SJSA1 (cell line): Measurements from ENCODE around the gene RHO. TPM values are rescaled to one million over a fixed set of nuclear protein-coding genes. Genes with fewer than 3 reads are reported as not detected.
"Not testable (repeated sequence)": the region's sequence is repeated elsewhere in the genome, so short reads cannot be mapped to it uniquely, and the experiment has no call there.

Experiments used
- DNase-seq, 2 experiments: peaks; one replicate each; pipeline ENCODE4 v3.0.0-alpha.2; 2015 to 2020; ENCODE audit warnings: low spot score in 2 of 2, low read depth in 1 of 2
- H3K27ac ChIP-seq: fragments of 250-450 bp; sonication (Bioruptor Pico); 2 replicates; pipeline ENCODE4 v1.5.1; 2020; ENCODE audit warnings: mild to moderate bottlenecking, moderate library complexity
- H3K27me3 ChIP-seq: fragments of 250-450 bp; sonication (Bioruptor Pico); replicated peaks from 2 replicates; pipeline ENCODE4 v1.5.1; 2020; ENCODE audit warnings: mild to moderate bottlenecking, moderate library complexity
- H3K36me3 ChIP-seq: fragments of 250-450 bp; sonication (Bioruptor Pico); 2 replicates; pipeline ENCODE4 v1.5.1; 2020; ENCODE audit warnings: mild to moderate bottlenecking
- H3K4me1 ChIP-seq: fragments of 250-450 bp; sonication (Bioruptor Pico); replicated peaks from 2 replicates; pipeline ENCODE4 v1.6.1; 2021; ENCODE audit warnings: mild to moderate bottlenecking
- H3K4me3 ChIP-seq: fragments of 250-450 bp; sonication (Bioruptor Pico); 2 replicates; pipeline ENCODE4 v1.5.1; 2020; ENCODE audit warnings: mild to moderate bottlenecking
- H3K9me3 ChIP-seq: fragments of 250-450 bp; sonication (Bioruptor Pico); replicated peaks from 2 replicates; pipeline ENCODE4 v1.5.1; 2020; ENCODE audit warnings: mild to moderate bottlenecking
- total RNA-seq: library from RNA; depleted of rRNA; stranded (reverse); fragments of >200 nt; shearing (Covaris generic); gene quantifications from 2 replicates; pipeline ENCODE4 v1.2.3, GENCODE V29; 2014; rRNA removed

The RHO gene
- total RNA-seq = not detected in 2 replicates

DNA sequence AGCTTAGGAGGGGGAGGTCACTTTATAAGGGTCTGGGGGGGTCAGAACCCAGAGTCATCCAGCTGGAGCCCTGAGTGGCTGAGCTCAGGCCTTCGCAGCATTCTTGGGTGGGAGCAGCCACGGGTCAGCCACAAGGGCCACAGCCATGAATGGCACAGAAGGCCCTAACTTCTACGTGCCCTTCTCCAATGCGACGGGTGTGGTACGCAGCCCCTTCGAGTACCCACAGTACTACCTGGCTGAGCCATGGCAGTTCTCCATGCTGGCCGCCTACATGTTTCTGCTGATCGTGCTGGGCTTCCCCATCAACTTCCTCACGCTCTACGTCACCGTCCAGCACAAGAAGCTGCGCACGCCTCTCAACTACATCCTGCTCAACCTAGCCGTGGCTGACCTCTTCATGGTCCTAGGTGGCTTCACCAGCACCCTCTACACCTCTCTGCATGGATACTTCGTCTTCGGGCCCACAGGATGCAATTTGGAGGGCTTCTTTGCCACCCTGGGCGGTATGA, at the start of gene RHO:
Gene RHO (plus strand): TSS at position 51 of the 512 bp plus-strand sequence. CDS start 95 bp downstream, at position 146.
- Histone ChIP-seq H3K4me3 (no peak within 1 kb of the TSS), H3K4me1 (peaks cover 18% of the 10 kb centered on the region), H3K9me3 (no peaks in the 10 kb centered on the region), H3K27me3 (no peaks in the 10 kb centered on the region), H3K36me3 (no peaks in the 10 kb centered on the region), H3K27ac (no peak within 1 kb of the TSS)
- no peak for DNase-seq

GRCh38 chr3:129481225-129481765, 47.1 kb upstream of the RHO start:
- H3K27ac ChIP-seq, H3K27me3 ChIP-seq, DNase-seq, H3K4me3 ChIP-seq, H3K9me3 ChIP-seq: not testable (repeated sequence)
- H3K36me3 ChIP-seq = peaks cover 20% of the 10 kb centered on the region
- H3K4me1 ChIP-seq = peaks cover 17% of the 10 kb centered on the region

DNA sequence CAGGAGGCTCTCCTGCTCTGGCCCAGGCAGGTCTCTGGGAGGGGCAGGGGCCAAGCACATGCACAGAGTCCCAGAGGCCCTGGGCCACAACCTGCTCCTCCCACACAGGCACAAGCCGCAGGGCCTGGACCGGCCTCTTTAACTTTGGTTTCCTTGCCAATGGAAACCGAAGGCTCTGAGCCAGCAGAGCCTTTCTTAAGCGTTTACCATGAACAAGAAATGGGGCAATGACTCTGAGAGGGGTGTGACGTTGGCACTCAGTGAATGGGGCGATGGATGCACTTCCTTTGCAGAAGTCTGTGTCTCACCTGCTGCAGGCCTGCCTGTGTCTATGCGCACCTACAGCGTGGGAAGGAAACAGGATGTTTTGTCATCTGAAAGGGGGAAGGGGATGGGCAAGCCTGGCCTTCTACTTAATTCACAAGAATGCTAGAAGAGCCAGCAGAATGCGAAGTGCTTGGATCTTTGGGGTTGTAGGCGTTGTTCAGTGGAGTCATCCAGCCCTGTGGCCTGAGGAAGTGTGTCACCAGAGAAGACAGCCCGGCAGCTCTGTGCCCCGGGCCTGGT, 46.6 kb upstream of the RHO start:
- DNase-seq = no peak
- Histone ChIP-seq H3K27me3 (no peaks in the 10 kb centered on the region), H3K27ac (no peak overlapping the region), H3K36me3 (peaks cover 18% of the 10 kb centered on the region), H3K4me1 (peaks cover 22% of the 10 kb centered on the region), H3K4me3 (no peak overlapping the region), H3K9me3 (no peaks in the 10 kb centered on the region)

GRCh38 chr3:129482721-129483120, 45.7 kb upstream of the RHO start:
- no peaks in the 10 kb centered on the region for H3K27me3 ChIP-seq
- peaks cover 15% of the 10 kb centered on the region for H3K36me3 ChIP-seq
- DNase-seq = no peak
- peaks cover 26% of the 10 kb centered on the region for H3K4me1 ChIP-seq
- no peak overlapping the region for H3K4me3 ChIP-seq
- H3K27ac ChIP-seq = no peak overlapping the region
- H3K9me3 ChIP-seq = no peaks in the 10 kb centered on the region

DNA sequence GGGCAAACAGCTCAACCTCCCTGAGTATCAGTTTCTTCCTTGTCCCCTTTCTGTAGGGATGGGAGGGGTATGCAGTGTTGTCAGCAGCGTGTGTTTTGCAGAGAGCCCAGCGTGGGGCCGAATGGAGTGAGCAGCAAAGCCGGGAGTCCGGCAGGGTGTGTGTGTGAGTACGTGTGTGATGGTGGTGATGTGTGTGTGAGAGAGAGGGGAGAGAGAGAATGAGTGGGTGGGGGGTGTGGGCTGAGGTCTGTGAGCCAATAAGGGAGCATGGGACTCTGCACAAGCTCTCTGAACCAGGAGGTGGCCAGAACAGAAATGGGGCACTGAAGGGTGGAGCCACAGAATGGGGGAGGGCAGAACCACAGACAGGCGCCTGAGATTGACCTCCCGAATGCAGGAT, 44.6 kb upstream of the RHO start:
- no peaks in the 10 kb centered on the region for H3K27me3 ChIP-seq
- no peak for DNase-seq
- H3K4me1 ChIP-seq = peaks cover 26% of the 10 kb centered on the region
- H3K9me3 ChIP-seq = no peaks in the 10 kb centered on the region
- H3K36me3 ChIP-seq = peaks cover 8% of the 10 kb centered on the region; the same call in 1 of the 2 replicates
- H3K4me3 ChIP-seq = no peak overlapping the region
- no peak overlapping the region for H3K27ac ChIP-seq

DNA sequence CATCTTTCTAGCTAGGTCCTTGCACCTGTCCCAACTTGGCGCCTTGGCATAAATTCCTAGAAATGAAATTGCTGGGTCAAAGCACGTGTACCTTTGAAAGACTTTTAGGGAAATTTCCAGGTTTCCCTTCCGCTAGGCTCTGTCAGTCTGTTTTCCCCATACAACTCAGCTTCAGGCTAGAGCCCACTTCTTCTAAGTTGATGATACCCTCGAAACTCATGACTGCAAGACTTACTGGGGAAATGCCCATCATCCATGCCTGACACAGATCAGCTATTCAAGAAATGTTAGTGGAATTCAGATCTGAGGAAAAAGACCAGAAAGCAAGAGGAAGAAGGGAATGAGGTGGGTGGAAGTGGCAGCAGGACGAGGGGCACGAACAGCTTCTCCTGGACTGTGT, 43.3 kb upstream of the RHO start:
- not testable (repeated sequence) for H3K27me3 ChIP-seq, H3K4me3 ChIP-seq, H3K9me3 ChIP-seq, DNase-seq, H3K36me3 ChIP-seq
- Histone ChIP-seq H3K27ac (peak overlapping the region; percentile 86), H3K4me1 (peaks cover 26% of the 10 kb centered on the region)

- Histone ChIP-seq H3K27ac (peak overlapping the region; percentile 86), H3K4me3 (no peak overlapping the region), H3K9me3 (no peaks in the 10 kb centered on the region), H3K36me3 (peaks cover 6% of the 10 kb centered on the region; the same call in 1 of the 2 replicates), H3K27me3 (no peaks in the 10 kb centered on the region), H3K4me1 (peaks cover 34% of the 10 kb centered on the region)
- DNase-seq = peak; percentile 88 to 91
Measured at GRCh38 chr3:129485721-129486663, 42.4 kb upstream of the RHO start.

GRCh38 chr3:129486664-129487035, 41.8 kb upstream of the RHO start:
- H3K27ac ChIP-seq = peak overlapping the region; percentile 86
- H3K36me3 ChIP-seq = peaks cover 6% of the 10 kb centered on the region; the same call in 1 of the 2 replicates
- H3K4me3 ChIP-seq = no peak overlapping the region
- no peaks in the 10 kb centered on the region for H3K9me3 ChIP-seq
- H3K4me1 ChIP-seq = peaks cover 40% of the 10 kb centered on the region
- DNase-seq = no peak
- no peaks in the 10 kb centered on the region for H3K27me3 ChIP-seq

- no peak overlapping the region for H3K4me3 ChIP-seq
- H3K27ac ChIP-seq = no peak overlapping the region
- no peak for DNase-seq
- no peaks in the 10 kb centered on the region for H3K9me3 ChIP-seq
- H3K4me1 ChIP-seq = peaks cover 47% of the 10 kb centered on the region
- peaks cover 9% of the 10 kb centered on the region; the same call in 1 of the 2 replicates for H3K36me3 ChIP-seq
- H3K27me3 ChIP-seq = no peaks in the 10 kb centered on the region
Measured at GRCh38 chr3:129487183-129487867, 41.1 kb upstream of the RHO start.

GRCh38 chr3:129487868-129488335, 40.5 kb upstream of the RHO start:
- H3K27me3 ChIP-seq, H3K4me3 ChIP-seq, H3K36me3 ChIP-seq, H3K27ac ChIP-seq, H3K9me3 ChIP-seq, DNase-seq: not testable (repeated sequence)
- H3K4me1 ChIP-seq = peaks cover 53% of the 10 kb centered on the region

DNA sequence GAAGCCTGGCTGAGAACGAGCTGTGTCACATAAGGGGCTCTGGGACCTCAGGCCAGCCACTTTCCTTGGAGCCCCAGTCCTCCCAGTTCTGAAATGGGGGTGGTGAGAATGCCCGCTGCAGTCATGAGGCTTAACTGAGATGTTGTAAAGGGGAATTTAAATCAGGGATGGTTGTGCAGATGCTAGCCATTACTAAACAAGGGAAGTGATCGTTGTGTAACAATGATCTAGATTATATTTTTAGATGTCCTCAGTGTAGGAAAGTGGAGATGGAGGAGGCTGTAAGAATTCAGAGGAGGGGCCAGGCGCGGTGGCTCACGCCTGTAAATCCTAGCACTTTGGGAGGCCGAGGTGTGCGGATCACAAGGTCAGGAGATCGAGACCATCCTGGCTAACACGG, 39.2 kb upstream of the RHO start:
- not testable (repeated sequence) for H3K4me3 ChIP-seq, H3K9me3 ChIP-seq, H3K27ac ChIP-seq, DNase-seq, H3K27me3 ChIP-seq
- H3K36me3 ChIP-seq = peaks cover 16% of the 10 kb centered on the region; the same call in 1 of the 2 replicates
- peaks cover 66% of the 10 kb centered on the region for H3K4me1 ChIP-seq

DNA sequence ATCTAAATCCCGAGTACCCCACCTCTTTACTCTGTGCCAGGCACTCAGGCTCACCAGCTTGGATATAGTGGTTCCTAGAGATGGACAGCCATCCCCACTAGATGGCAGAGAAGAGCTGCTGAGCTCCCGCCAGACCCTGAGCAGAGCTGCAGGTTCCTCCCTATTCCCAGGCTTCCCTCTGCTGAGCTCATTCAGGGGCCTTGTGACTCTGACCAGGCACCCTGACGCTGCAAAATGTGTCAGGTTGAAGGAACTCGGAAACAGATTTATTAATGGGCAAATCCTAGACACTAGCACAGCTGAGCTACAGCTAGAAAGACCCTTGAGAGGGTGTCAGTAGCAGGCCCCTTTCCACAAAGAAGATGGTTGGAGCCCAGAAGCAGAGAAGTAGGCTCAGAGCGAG, 38.2 kb upstream of the RHO start:
- Histone ChIP-seq H3K36me3 (peaks cover 17% of the 10 kb centered on the region; the same call in 1 of the 2 replicates), H3K4me3 (no peak overlapping the region), H3K27ac (peak overlapping the region; percentile 74), H3K9me3 (no peaks in the 10 kb centered on the region), H3K4me1 (peaks cover 67% of the 10 kb centered on the region), H3K27me3 (no peaks in the 10 kb centered on the region)
- peak; percentile 75 to 89 for DNase-seq

- not testable (repeated sequence) for H3K9me3 ChIP-seq, H3K4me3 ChIP-seq, DNase-seq, H3K27me3 ChIP-seq
- H3K27ac ChIP-seq = peak overlapping the region; percentile 97
- H3K36me3 ChIP-seq = peaks cover 20% of the 10 kb centered on the region; the same call in 1 of the 2 replicates
- H3K4me1 ChIP-seq = peaks cover 65% of the 10 kb centered on the region
Measured at GRCh38 chr3:129491077-129491476, 37.4 kb upstream of the RHO start.
